Panc1 (cell line): ENCODE measurements around the gene TEKT3. TPM values are rescaled to one million over a fixed set of nuclear protein-coding genes. Genes with fewer than 3 reads are reported as not detected.

Experiments used
- ATAC-seq: fragments of 200-7000 bp; cut with Tn5 transposase; 2 replicates; pipeline ENCODE4 v1.9.1; 2020; ENCODE audit warnings: mild to moderate bottlenecking, moderate library complexity
- BruUV-seq: library from RNA; stranded (reverse); fragments of 400-500 nt; replicated peaks from 2 replicates; lab custom pipeline; 2021; lab: Mats Ljungman, UMichigan
- CTCF ChIA-PET: fragments of 300-600 bp; sonication (Branson Sonifier 250); formaldehyde crosslinking; loops from one replicate; lab custom pipeline; 2022; ENCODE audit warnings: antibody characterized with exemption; lab: Charles Lee
- POLR2A ChIA-PET: fragments of 300-600 bp; sonication (Branson Sonifier 250); formaldehyde crosslinking; loops from one replicate; lab custom pipeline; 2022; ENCODE audit warnings: antibody characterized with exemption; lab: Charles Lee
- DNase-seq: peaks from one replicate; pipeline ENCODE4 v3.0.0-alpha.2; 2010; ENCODE audit warnings: low read depth, low spot score
- H3K27ac ChIP-seq: 2 replicates; pipeline ENCODE4 v1.5.1; 2011; ENCODE audit warnings: mild to moderate bottlenecking, low read length, inconsistent platforms
- H3K27me3 ChIP-seq: fragments of 200-500 bp; sonication (Bioruptor generic); 2 replicates; pipeline ENCODE4 v1.6.0; 2014; ENCODE audit warnings: low read length, inconsistent platforms; ENCODE audit not compliant: control insufficient read depth, insufficient read depth
- H3K36me3 ChIP-seq: fragments of 200-500 bp; sonication (Bioruptor generic); 2 replicates; pipeline ENCODE4 v1.5.1; 2014; ENCODE audit warnings: inconsistent platforms, mild to moderate bottlenecking, low read length, moderate library complexity; ENCODE audit not compliant: control insufficient read depth, insufficient read depth
- H3K4me1 ChIP-seq: 2 replicates; pipeline ENCODE4 v1.5.1; 2011; ENCODE audit warnings: inconsistent platforms, mild to moderate bottlenecking, low read length, moderate library complexity; ENCODE audit not compliant: control insufficient read depth, insufficient read depth
- H3K4me3 ChIP-seq, 2 experiments: 2 replicates each; pipeline ENCODE4 v1.5.1; 2011 to 2012; ENCODE audit warnings: low read depth in 2 of 2, low read length in 2 of 2, mild to moderate bottlenecking in 2 of 2, inconsistent platforms in 1 of 2, moderate library complexity in 1 of 2
- H3K9me3 ChIP-seq: fragments of 200-500 bp; sonication (Bioruptor generic); 2 replicates; pipeline ENCODE4 v1.5.1; 2014; ENCODE audit warnings: low read depth, mild to moderate bottlenecking, inconsistent platforms, low read length, moderate library complexity; ENCODE audit not compliant: control insufficient read depth, insufficient read depth
- POLR2AphosphoS5 ChIP-seq: IDR thresholded peaks from 2 replicates; pipeline ENCODE4 v1.6.1; 2012; ENCODE audit warnings: mild to moderate bottlenecking, low read depth, low read length, moderate library complexity
- SIN3A ChIP-seq: IDR thresholded peaks from 2 replicates; pipeline ENCODE4 v1.6.1; 2012; ENCODE audit warnings: low read depth, mild to moderate bottlenecking, low read length, moderate library complexity, borderline replicate concordance; ENCODE audit not compliant: insufficient read depth
- TCF7L2 ChIP-seq: IDR thresholded peaks from 2 replicates; pipeline ENCODE4 v1.6.1; 2011; ENCODE audit warnings: mild to moderate bottlenecking, low read depth, low read length, inconsistent platforms
- in situ Hi-C: cut with HindIII; loops from 2 replicates; pipeline ENCODE4 v1.10.0; 2016; ENCODE audit warnings: low sequenced_read_pairs, low pct_unique_long_range_greater_than_20kb
- intact Hi-C: fragments of 100-400 bp; cut with micrococcal nuclease; formaldehyde crosslinking; loops from one replicate; pipeline ENCODE4 v1.10.0; 2022; ENCODE audit not compliant: unreplicated experiment
- total RNA-seq: library from RNA; stranded (reverse); gene quantifications from one replicate; pipeline ENCODE4 v1.2.1, GENCODE V29; 2021; ENCODE audit not compliant: unreplicated experiment
- TF ChIP-seq, protein P1 (sequence below): fragments of 450-650 bp; IDR thresholded peaks from 2 replicates; pipeline ENCODE4 v1.5.1; 2017; ENCODE audit warnings: mild to moderate bottlenecking
- TF ChIP-seq, protein P2 (sequence below), 2 experiments: IDR thresholded peaks; 2 replicates each; pipeline ENCODE4 v1.6.1; 2011 to 2012; ENCODE audit warnings: low read depth in 2 of 2, control low read depth in 1 of 2, low read length in 1 of 2, mild to moderate bottlenecking in 1 of 2, moderate library complexity in 1 of 2; ENCODE audit not compliant: insufficient read depth in 1 of 2

The TEKT3 gene
- total RNA-seq, 1 experiment from 2014 or later, result not detected

DNA sequence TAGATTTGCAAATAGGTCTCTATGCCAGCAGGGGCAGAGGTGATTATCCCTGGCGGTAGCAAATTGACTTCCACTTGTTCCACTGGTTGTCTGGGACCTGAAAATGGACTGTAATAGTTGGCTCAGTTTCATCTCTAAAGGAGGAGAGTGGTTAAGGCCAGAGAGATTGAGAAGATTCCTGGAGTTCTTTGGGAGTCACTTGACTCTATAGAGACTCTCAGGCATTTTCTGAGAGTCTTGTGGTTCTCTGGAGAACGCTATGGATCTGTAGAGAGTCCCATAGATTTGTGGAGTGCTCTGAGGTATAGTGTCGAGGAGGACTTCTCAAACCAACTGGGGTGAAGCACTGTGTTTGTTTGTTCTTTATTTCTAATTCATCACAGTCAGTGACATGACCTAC, 67.4 kb downstream of the TEKT3 start:
- CTCF ChIA-PET, result no interaction called here
- H3K4me3 ChIP-seq, result no peak overlapping the region
- intact Hi-C loops, result no loop called here
- POLR2A ChIA-PET, result no interaction called here
- in situ Hi-C loops, result no loop called here
- H3K27ac ChIP-seq, result no peak overlapping the region
- BruUV-seq, result no TSS peak
- DNase-seq, result no peak
- H3K36me3 ChIP-seq, result no peaks in the 10 kb centered on the region
- no peaks in the 10 kb centered on the region for H3K4me1 ChIP-seq
- no peaks in the 10 kb centered on the region; the same call in 1 of the 2 replicates for H3K27me3 ChIP-seq
- no peaks in the 10 kb centered on the region for H3K9me3 ChIP-seq
- TF ChIP-seq, protein P1, sequence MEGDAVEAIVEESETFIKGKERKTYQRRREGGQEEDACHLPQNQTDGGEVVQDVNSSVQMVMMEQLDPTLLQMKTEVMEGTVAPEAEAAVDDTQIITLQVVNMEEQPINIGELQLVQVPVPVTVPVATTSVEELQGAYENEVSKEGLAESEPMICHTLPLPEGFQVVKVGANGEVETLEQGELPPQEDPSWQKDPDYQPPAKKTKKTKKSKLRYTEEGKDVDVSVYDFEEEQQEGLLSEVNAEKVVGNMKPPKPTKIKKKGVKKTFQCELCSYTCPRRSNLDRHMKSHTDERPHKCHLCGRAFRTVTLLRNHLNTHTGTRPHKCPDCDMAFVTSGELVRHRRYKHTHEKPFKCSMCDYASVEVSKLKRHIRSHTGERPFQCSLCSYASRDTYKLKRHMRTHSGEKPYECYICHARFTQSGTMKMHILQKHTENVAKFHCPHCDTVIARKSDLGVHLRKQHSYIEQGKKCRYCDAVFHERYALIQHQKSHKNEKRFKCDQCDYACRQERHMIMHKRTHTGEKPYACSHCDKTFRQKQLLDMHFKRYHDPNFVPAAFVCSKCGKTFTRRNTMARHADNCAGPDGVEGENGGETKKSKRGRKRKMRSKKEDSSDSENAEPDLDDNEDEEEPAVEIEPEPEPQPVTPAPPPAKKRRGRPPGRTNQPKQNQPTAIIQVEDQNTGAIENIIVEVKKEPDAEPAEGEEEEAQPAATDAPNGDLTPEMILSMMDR, result no peak
- TF ChIP-seq, protein P2, sequence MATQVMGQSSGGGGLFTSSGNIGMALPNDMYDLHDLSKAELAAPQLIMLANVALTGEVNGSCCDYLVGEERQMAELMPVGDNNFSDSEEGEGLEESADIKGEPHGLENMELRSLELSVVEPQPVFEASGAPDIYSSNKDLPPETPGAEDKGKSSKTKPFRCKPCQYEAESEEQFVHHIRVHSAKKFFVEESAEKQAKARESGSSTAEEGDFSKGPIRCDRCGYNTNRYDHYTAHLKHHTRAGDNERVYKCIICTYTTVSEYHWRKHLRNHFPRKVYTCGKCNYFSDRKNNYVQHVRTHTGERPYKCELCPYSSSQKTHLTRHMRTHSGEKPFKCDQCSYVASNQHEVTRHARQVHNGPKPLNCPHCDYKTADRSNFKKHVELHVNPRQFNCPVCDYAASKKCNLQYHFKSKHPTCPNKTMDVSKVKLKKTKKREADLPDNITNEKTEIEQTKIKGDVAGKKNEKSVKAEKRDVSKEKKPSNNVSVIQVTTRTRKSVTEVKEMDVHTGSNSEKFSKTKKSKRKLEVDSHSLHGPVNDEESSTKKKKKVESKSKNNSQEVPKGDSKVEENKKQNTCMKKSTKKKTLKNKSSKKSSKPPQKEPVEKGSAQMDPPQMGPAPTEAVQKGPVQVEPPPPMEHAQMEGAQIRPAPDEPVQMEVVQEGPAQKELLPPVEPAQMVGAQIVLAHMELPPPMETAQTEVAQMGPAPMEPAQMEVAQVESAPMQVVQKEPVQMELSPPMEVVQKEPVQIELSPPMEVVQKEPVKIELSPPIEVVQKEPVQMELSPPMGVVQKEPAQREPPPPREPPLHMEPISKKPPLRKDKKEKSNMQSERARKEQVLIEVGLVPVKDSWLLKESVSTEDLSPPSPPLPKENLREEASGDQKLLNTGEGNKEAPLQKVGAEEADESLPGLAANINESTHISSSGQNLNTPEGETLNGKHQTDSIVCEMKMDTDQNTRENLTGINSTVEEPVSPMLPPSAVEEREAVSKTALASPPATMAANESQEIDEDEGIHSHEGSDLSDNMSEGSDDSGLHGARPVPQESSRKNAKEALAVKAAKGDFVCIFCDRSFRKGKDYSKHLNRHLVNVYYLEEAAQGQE (IDR thresholded peaks at IDR 0.05; ENCODE audit: insufficient read depth in 1 of 2, low read depth in 2 of 2, low read length in 1 of 2), result no peak
- ATAC-seq, result no peak

DNA sequence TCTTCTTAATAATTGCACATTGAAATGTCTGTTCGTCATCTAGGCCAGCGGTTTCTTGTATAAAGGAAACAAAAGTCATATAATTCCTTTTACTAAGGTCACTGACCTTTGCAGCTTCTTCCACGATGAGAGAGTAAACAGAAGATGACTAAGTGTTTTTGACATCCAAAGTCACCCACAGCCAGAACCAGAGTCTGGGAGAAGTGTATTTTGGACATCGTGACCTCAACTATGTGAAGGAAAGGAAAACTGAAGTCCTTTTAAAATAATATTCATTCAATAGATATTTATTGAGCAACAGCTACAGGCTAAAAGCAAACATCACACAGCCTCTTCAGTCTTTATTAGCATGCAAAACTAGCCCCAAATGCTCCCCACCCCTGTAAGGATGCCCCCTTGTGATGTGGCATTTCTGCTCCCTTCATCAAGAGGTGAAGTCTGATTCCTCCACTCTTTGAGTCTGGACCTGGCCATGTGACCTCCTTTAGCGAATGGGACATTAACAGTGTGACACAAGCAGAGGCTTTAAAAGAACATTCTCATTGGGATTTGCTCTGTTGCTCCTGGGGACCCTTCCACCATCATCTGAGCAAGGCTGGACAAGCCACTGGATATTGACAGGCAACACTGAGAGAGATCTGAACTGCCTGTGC, 68.1 kb downstream of the TEKT3 start:
- BruUV-seq, result no TSS peak
- POLR2A ChIA-PET, result interaction anchor here (0.5 kb wide), 1 partner anchor 92 kb away, joined by 10 read pairs; no protein-coding TSS in a partner anchor

More for the DNA sequence above, 68.1 kb downstream of the TEKT3 start:
- Histone ChIP-seq H3K27ac (no peak overlapping the region), H3K36me3 (no peaks in the 10 kb centered on the region), H3K27me3 (no peaks in the 10 kb centered on the region; the same call in 1 of the 2 replicates), H3K9me3 (no peaks in the 10 kb centered on the region), H3K4me3 (no peak overlapping the region), H3K4me1 (no peaks in the 10 kb centered on the region)
- no peak for ATAC-seq
- TF ChIP-seq SIN3A (no peak), POLR2AphosphoS5 (no peak), TCF7L2 (no peak)
- TF ChIP-seq, protein P2 (IDR thresholded peaks at IDR 0.05; ENCODE audit: insufficient read depth in 1 of 2, low read depth in 2 of 2, low read length in 1 of 2), result no peak
- TF ChIP-seq, protein P1, result no peak
- in situ Hi-C loops (no loop called here), intact Hi-C loops (no loop called here)
- CTCF ChIA-PET, result no interaction called here
- no peak for DNase-seq
